HEK293 (cell line): ENCODE results near the gene AKT3.

Experiments used
- ATF2 ChIP-seq: fragments of 450-650 bp; formaldehyde crosslinking; IDR thresholded peaks from 2 replicates; pipeline ENCODE4 v1.5.1; 2016; ENCODE audit warnings: missing biosample characterization, missing genetic modification characterization, low read depth
- CTCF ChIP-seq: fragments of 450-650 bp; formaldehyde crosslinking; IDR thresholded peaks from 2 replicates; pipeline ENCODE4 v1.5.1; 2016; ENCODE audit warnings: missing biosample characterization, missing genetic modification characterization
- KLF16 ChIP-seq: fragments of 450-650 bp; formaldehyde crosslinking; IDR thresholded peaks from 2 replicates; pipeline ENCODE4 v1.5.1; 2017; ENCODE audit warnings: missing biosample characterization, missing genetic modification characterization
- SCRT2 ChIP-seq: fragments of 450-650 bp; formaldehyde crosslinking; IDR thresholded peaks from 2 replicates; pipeline ENCODE4 v1.5.1; 2016; ENCODE audit warnings: missing biosample characterization, missing genetic modification characterization
- YY1 ChIP-seq: fragments of 450-650 bp; formaldehyde crosslinking; IDR thresholded peaks from 2 replicates; pipeline ENCODE4 v1.5.1; 2018; ENCODE audit warnings: missing biosample characterization, missing genetic modification characterization
- ZBTB1 ChIP-seq: fragments of 450-650 bp; formaldehyde crosslinking; IDR thresholded peaks from 2 replicates; pipeline ENCODE4 v1.5.1; 2016; ENCODE audit warnings: missing biosample characterization, missing genetic modification characterization
- ZEB2 ChIP-seq: fragments of 450-650 bp; formaldehyde crosslinking; IDR thresholded peaks from 2 replicates; pipeline ENCODE4 v1.5.1; 2016; ENCODE audit warnings: missing biosample characterization, missing genetic modification characterization
- ZFP37 ChIP-seq: fragments of 450-650 bp; formaldehyde crosslinking; IDR thresholded peaks from 2 replicates; pipeline ENCODE4 v1.5.1; 2016; ENCODE audit warnings: missing biosample characterization, missing genetic modification characterization
- ZNF324 ChIP-seq: fragments of 450-650 bp; formaldehyde crosslinking; IDR thresholded peaks from 2 replicates; pipeline ENCODE4 v1.5.1; 2016; ENCODE audit warnings: missing biosample characterization, missing genetic modification characterization
- ZNF558 ChIP-seq: fragments of 450-650 bp; formaldehyde crosslinking; IDR thresholded peaks from 2 replicates; pipeline ENCODE4 v1.5.1; 2016; ENCODE audit warnings: missing biosample characterization, missing genetic modification characterization
- ZNF561 ChIP-seq: fragments of 450-650 bp; IDR thresholded peaks from 2 replicates; pipeline ENCODE4 v1.5.1; 2018; ENCODE audit warnings: missing biosample characterization, missing genetic modification characterization, borderline replicate concordance
- TF ChIP-seq, protein P1 (sequence below): fragments of 450-650 bp; formaldehyde crosslinking; IDR thresholded peaks from 2 replicates; pipeline ENCODE4 v1.5.1; 2017; ENCODE audit warnings: missing biosample characterization, mild to moderate bottlenecking, missing genetic modification characterization, moderate library complexity
- TF ChIP-seq, protein P2 (sequence below): fragments of 450-650 bp; formaldehyde crosslinking; conservative IDR thresholded peaks from 2 replicates; pipeline ENCODE4 v1.5.1; 2016; ENCODE audit warnings: low read depth, missing biosample characterization, missing genetic modification characterization

- TF ChIP-seq, protein P1, sequence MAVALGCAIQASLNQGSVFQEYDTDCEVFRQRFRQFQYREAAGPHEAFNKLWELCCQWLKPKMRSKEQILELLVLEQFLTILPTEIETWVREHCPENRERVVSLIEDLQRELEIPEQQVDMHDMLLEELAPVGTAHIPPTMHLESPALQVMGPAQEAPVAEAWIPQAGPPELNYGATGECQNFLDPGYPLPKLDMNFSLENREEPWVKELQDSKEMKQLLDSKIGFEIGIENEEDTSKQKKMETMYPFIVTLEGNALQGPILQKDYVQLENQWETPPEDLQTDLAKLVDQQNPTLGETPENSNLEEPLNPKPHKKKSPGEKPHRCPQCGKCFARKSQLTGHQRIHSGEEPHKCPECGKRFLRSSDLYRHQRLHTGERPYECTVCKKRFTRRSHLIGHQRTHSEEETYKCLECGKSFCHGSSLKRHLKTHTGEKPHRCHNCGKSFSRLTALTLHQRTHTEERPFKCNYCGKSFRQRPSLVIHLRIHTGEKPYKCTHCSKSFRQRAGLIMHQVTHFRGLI, result no peak
- TF ChIP-seq KLF16, result no peak
- TF ChIP-seq YY1 (tag by site-specific recombination), result no peak
- TF ChIP-seq, protein P2, sequence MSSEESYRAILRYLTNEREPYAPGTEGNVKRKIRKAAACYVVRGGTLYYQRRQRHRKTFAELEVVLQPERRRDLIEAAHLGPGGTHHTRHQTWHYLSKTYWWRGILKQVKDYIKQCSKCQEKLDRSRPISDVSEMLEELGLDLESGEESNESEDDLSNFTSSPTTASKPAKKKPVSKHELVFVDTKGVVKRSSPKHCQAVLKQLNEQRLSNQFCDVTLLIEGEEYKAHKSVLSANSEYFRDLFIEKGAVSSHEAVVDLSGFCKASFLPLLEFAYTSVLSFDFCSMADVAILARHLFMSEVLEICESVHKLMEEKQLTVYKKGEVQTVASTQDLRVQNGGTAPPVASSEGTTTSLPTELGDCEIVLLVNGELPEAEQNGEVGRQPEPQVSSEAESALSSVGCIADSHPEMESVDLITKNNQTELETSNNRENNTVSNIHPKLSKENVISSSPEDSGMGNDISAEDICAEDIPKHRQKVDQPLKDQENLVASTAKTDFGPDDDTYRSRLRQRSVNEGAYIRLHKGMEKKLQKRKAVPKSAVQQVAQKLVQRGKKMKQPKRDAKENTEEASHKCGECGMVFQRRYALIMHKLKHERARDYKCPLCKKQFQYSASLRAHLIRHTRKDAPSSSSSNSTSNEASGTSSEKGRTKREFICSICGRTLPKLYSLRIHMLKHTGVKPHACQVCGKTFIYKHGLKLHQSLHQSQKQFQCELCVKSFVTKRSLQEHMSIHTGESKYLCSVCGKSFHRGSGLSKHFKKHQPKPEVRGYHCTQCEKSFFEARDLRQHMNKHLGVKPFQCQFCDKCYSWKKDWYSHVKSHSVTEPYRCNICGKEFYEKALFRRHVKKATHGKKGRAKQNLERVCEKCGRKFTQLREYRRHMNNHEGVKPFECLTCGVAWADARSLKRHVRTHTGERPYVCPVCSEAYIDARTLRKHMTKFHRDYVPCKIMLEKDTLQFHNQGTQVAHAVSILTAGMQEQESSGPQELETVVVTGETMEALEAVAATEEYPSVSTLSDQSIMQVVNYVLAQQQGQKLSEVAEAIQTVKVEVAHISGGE (tag by site-specific recombination), result no peak
- no peak for TF ChIP-seq CTCF (tag by site-specific recombination)
- TF ChIP-seq ZEB2 (tag by site-specific recombination), result no peak
- no peak for TF ChIP-seq ZNF558 (tag by site-specific recombination)
- TF ChIP-seq ATF2, result no peak
- no peak for TF ChIP-seq ZNF324 (tag by site-specific recombination)
- no peak for TF ChIP-seq ZBTB1 (tag by site-specific recombination)
- no peak for TF ChIP-seq SCRT2
- no peak for TF ChIP-seq ZFP37 (tag by site-specific recombination)
- no peak for TF ChIP-seq ZNF561
These were observed 349.5 kb downstream of the AKT3 start for GRCh38 chr1:243500512-243500911.
